Jurkat, Clone E6-1 (cell line): ENCODE results near the gene SERINC4.

Source experiments
- DNase-seq: peaks from one replicate; pipeline ENCODE4 v3.0.0-alpha.2; 2011; ENCODE audit warnings: low read depth, low spot score
- H3K4me3 ChIP-seq: 2 replicates; pipeline ENCODE4 v1.5.1; 2011; ENCODE audit warnings: mild to moderate bottlenecking, low read length, control low read depth, moderate library complexity

The SERINC4 gene

GRCh38 chr15:43800286-43801141 lies 494 bp upstream of the SERINC4 start, which contains the start of gene HYPK:
Gene HYPK, plus strand, starts transcription at chr15:43800599. Its CDS starts 24 bp downstream, at chr15:43800623.
- peak within 1 kb of the TSS; percentile 97 for H3K4me3 ChIP-seq
- peak; percentile 78 for DNase-seq

- DNase-seq: no peak
- H3K4me3 ChIP-seq: no peak overlapping the region
Observed at GRCh38 chr15:43799209-43799944, 643 bp downstream of the SERINC4 start.

GRCh38 chr15:43796566-43796965 lies 3.5 kb downstream of the SERINC4 start:
- DNase-seq: no peak
- H3K4me3 ChIP-seq: no peak overlapping the region

GRCh38 chr15:43795997-43796396 lies 4.0 kb downstream of the SERINC4 start:
- H3K4me3 ChIP-seq: no peak overlapping the region
- no peak for DNase-seq

GRCh38 chr15:43795197-43795596 lies 4.8 kb downstream of the SERINC4 start:
- DNase-seq: no peak
- H3K4me3 ChIP-seq: no peak overlapping the region

- DNase-seq: no peak
- H3K4me3 ChIP-seq: no peak overlapping the region
Observed at GRCh38 chr15:43794269-43795037, 5.6 kb downstream of the SERINC4 start.

GRCh38 chr15:43793647-43794046 lies 6.4 kb downstream of the SERINC4 start:
- DNase-seq: no peak
- H3K4me3 ChIP-seq: peak overlapping the region; percentile 100

- DNase-seq: no peak
Observed at GRCh38 chr15:43792761-43793476, 7.1 kb downstream of the SERINC4 start.

GRCh38 chr15:43791993-43792760 lies 7.8 kb downstream of the SERINC4 start, which contains the start of gene SERF2:
Gene SERF2, plus strand, starts transcription at chr15:43792320. Its CDS starts 57 bp downstream, at chr15:43792377.
- peak; percentile 99 for DNase-seq
- H3K4me3 ChIP-seq: peak within 1 kb of the TSS; percentile 100

More at GRCh38 chr15:43792761-43793476, 7.1 kb downstream of the SERINC4 start:
- H3K4me3 ChIP-seq: peak overlapping the region; percentile 100

GRCh38 chr15:43789409-43789808 lies 10.6 kb downstream of the SERINC4 start:
- DNase-seq: no peak
- H3K4me3 ChIP-seq: no peak overlapping the region

GRCh38 chr15:43779016-43779415 lies 21.0 kb downstream of the SERINC4 start:
- DNase-seq: no peak
- no peak overlapping the region for H3K4me3 ChIP-seq

GRCh38 chr15:43777267-43777914 lies 22.6 kb downstream of the SERINC4 start:
- peak overlapping the region; percentile 76 for H3K4me3 ChIP-seq
- DNase-seq: peak; percentile 77

GRCh38 chr15:43776718-43777266 lies 23.2 kb downstream of the SERINC4 start, which contains the start of gene ELL3:
Gene ELL3, minus strand, starts transcription at chr15:43776966. Its CDS starts 65 bp downstream, at chr15:43776901.
- DNase-seq: peak; percentile 54
- H3K4me3 ChIP-seq: peak within 1 kb of the TSS; percentile 76

GRCh38 chr15:43776101-43776717 lies 23.8 kb downstream of the SERINC4 start:
- H3K4me3 ChIP-seq: peak overlapping the region; percentile 76
- no peak for DNase-seq

- DNase-seq: no peak
- H3K4me3 ChIP-seq: no peak overlapping the region
Observed at GRCh38 chr15:43775411-43775965, 24.5 kb downstream of the SERINC4 start.

GRCh38 chr15:43774062-43774461 lies 26.0 kb downstream of the SERINC4 start:
- no peak for DNase-seq
- no peak overlapping the region for H3K4me3 ChIP-seq
